IPS-NIHi7 (cell line): ENCODE data around the gene ABHD16A.

Source experiments
- DNase-seq: peaks from one replicate; pipeline ENCODE4 v3.0.0; 2012; ENCODE audit warnings: mixed read lengths; ENCODE audit errors: extremely low spot score

The ABHD16A gene

DNA sequence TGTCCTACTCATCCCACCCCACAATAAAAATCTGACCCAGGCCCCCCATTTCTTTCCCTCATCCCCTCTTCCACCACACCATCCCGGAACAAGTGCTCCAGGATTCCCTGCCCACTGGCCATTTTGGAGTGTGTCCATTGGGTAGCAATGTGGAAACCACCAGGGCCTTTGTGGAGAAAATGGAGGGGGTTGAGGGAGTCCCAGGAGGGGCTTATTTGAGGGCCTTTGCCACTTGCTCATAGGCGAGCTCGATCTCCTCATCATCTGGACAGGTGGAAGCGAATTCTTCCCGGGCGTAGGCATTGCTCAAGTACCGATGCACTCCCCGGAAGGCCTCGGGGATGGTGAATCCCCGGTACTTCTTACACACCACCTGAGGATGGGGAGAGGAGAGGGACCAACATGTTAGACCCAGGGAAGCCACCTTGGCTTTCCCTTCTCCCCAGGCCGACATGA, 27.5 kb upstream of the ABHD16A start:
- DNase-seq, result no peak

DNA sequence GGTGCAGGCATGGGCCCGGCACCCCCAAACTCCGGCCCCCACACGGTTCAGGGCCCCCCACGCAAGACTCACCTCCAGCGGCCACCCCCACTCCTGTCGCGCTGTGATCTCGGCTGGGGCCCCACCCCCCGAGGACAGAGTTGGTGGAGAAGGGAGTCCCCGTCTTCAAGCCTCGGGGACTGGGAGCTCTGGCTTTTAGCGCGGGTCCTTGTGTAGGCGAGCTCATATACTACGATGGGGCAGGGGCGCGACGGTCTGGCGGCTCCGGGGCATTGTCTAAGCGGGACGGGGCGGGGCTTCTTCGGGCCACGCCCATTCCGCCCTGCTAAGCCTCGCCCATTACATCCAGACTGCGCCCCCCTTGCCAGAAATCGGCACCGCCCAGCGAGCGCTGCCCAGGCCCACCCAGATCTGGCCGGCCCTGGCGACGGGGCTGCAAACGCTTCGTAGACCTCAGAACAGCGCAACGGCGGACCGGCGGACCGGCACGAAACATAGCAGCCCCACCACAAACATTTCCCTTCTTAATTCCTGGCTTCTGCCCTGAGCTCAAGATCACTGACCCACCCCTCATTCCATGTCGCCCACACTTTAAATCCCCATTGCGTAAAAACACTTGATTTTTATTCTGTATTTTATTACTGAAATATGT, 27.0 kb upstream of the ABHD16A start:
- DNase-seq, result peak; percentile 90

DNA sequence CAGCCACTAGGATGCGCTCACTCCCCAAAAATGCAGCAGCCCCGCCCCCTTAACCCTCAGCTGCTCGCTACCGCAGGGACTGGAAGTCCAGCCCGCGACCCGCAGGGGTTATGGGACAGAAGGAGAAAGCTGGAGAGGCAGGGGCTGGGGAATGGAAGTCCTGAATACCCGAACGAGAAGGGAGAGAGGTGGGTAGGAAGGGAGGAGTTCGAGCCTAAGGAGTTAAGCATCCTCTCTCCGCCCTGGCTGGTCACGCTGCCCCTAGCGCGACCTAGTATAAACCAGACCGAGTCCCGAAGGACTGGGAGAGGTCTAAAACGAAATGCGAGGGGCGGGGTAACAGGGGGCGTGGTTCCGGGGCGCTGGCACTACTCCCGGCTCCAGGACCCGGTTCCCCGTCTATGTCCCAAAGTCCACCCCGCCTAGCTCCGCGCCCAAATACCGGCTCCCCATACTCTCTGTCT, 26.4 kb upstream of the ABHD16A start:
- DNase-seq, result peak; percentile 87

DNA sequence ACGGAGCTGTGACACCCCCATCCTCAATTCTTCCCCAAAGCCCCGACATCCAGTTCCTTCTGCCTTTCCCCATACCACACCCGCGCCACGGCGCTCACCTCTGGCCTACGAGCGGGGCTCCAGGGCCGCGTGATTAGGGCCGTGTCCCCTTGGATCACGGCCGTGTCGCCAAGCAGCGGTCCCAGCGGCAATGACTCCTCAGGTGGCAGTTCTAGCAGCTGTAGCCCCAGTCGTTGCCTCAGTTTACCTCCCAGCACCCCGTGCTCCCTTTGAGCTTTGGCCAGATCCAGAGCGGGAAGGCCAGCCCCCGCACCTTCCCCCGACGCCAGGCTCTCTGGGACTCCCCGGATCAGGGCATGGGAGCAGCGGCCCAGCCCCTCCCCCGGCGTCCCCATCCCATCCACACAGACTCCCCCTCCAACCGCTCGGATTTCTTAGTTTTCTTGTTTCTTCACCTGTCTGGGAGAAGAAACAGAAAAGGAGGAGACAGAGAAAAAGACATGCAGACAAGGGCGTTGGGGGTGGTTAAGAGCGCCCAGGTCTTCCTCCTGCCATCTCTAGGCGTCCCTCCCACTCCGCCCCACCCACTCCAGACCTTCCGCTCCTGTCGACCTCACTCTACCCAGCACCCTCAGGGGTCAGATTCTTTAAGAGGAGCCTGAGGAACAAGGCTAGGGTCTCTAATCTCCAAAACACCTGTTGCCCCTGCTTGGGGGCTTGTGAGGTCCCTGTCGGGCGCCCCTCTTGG, 25.8 kb upstream of the ABHD16A start, which contains the start of gene DDAH2:
Gene DDAH2 (minus strand): TSS at position 533 of the 748 bp plus-strand sequence. CDS start 138 bp downstream, at position 395.
- DNase-seq, result no peak

DNA sequence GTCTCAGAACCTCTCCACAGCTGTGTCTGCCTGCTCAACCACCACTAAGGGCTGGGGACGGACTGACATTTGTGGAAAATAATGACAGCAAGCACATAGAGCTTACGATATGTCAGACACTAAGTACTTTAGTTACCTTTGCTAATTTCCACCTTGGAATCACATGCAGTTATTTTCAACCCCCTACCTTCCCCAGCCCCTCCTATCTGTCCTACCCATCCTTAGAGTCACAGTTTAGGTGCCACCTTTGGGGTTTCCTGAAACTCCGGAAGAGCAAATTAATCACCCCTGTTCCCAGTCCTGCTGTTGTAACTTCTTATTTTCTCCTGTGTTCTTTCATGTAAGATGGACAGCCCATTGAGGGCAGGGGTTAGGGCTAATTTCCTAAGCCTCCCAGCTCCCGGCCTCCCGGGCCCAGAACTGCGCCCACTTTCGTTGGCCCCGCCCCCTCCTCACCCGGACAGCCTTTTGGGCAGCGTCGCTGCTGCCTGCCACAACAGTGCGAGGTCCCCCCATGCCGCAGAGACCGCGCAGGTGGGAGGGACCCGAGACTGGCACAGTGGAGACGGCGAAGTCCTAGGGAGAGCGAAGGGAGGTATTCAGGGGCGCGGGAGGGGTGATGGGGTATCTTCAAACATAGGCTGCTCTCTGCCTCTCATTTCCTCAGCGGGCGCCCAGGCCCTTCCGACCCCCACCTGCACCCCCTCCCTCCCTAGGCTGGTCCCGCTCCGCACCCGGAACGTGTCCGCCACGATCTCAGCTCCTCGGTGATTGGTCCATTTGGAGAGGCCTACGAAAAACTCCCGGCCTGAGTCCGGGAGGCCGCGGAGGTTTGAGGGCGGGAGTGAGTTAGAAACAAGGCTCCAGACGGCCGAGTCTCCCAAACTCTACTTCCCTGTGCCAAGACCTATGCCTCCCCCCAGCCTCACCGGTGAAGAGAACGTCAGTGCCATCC, 24.9 kb upstream of the ABHD16A start:
- no peak for DNase-seq

DNA sequence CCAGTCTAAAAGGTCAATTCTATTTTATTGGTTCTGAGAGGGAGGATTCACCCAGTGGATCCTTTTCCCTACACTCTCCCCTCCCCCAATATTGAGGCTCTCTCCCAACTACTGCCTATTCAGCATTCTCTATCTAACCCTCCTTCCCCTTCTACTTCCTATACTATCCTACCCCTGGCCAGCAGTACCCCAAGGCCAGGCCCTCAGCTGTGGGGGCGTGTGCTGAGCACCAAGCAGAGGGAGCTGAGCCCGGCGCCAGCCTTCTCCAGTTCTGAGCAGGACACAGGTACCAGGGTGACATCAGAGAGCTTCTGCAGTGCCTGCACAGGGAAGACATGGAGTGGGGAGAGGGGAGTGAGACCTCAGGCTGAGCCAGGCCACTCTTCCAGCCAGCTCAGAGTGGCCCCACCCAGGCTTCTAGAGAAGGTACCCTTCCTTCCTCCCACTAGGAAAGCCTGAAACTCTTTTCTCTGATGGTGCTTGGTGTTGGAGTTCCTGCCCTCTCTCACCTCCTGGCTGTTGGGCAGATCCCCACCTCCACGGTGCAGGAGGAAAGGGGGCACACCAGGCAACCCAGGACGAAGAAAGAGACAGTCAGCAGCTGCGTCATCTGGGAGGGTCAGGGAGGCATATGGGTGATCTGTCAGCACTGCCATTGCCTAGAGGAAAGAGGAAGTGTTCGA, 24.1 kb upstream of the ABHD16A start:
- no peak for DNase-seq

DNA sequence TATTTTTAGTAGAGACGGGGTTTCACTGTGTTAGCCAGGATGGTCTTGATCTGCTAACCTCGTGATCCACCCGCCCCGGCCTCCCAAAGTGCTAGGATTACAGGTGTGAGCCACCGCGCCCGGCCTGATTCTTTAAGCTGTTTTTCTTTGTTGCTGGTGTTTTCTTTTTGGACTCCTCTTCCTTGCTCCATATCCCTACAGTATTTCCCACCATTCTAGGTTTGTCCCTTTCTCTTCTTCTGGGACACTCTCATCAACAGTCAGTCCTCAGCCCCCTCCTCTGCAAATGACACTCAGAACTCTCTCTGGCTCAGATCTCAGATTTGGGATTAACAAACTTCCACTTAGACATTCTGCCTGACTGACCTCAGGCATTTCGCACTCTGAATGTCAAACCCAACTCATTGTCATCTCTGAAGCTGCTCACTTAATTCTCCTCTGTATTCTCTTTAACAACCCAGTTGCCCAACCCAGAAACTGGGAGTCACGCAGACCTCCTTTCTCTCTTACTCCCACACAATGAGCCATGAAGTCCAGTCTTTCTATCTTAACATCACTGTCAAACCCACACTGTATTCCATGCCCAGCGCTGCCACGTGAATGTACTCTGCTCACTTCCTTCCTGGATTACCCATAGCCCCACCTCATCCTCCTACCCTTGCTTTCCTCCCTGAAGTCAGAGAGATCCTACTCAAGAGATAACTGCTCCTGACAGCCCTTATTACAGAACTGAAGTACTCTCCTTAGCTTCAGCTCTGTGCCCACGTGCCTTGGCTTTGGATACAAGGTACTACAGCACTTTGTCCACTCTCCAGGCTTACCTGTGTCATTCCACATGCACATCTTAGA, 22.6 kb upstream of the ABHD16A start:
- no peak for DNase-seq

DNA sequence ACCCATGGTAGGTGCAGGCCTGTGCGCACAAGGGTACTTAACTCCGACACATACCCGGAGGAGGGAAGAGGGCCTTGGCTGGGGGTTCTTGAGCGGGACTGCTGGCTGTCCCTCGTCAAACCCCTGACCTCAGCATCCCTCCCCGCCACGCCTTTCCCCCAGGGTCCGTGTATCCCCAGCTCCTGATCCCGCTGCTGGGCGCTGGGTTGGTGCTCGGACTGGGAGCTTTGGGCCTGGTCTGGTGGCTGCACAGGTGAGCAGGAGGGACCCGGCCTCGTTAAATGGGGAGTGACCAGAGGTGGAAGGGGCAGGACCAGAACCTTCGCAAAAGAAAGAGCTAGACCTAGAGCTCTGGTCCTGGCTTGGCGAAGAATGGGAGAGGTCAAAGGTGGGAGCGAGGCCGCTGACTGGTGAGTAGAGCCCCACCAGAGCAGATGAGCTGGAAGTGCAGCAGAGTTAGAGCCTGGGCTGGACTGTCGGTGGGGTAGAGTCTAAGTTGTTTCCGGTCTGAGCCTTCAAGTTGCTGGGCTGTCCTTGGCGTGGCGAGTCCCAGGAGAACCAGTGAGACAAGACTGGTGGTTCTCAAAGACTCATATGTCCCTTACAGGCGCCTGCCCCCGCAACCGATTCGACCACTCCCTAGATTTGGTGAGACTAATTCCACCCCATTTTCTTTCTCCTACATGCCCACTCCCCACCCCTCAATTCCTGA, 21.0 kb upstream of the ABHD16A start:
- no peak for DNase-seq

DNA sequence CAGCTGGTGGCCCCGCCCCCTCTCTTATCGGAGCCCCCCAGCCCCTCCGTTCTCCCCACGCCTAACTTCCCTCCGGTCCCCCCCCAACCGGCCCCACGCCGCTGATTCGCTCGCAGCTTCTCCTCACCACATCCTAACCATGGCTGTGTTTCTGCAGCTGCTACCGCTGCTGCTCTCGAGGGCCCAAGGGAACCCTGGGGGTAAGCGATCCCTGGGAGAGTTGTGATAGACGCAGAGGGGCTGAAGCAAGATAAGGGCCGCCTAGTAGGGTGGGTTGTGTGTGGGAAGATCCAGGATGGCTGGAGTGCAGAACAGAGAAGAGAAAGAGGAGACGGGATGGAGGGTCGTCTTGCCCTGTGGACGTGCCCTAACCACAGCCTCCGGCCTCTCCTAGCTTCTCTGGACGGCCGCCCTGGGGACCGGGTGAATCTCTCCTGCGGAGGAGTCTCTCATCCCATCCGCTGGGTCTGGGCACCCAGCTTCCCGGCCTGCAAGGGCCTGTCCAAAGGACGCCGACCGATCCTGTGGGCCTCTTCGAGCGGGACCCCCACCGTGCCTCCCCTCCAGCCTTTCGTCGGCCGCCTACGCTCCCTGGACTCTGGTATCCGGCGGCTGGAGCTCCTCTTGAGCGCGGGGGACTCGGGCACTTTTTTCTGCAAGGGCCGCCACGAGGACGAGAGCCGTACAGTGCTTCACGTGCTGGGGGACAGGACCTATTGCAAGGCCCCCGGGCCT, 20.3 kb upstream of the ABHD16A start, which contains the start of gene MPIG6B:
Gene MPIG6B (plus strand): TSS at position 129 of the 735 bp plus-strand sequence. CDS start 11 bp downstream, at position 140.
- no peak for DNase-seq

DNA sequence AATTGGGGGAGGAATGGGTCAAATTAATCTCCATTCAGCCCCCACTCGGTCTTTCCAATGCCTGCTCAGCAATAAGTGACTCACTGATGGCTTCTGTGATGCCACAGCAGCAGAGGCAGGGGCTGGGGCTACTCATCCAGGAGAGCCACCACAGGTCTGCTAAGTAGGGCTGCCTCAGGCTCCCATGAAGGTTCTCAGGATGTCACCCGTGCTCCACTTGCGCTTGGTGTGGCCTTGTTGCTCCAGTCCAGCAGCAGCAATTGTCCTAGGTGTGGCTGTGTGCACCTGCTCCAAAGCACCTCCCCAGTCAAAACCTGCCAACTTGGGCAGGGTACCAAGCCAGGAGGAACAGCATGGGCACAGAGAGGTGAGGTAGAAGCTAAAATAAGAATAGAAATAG, 19.0 kb upstream of the ABHD16A start:
- DNase-seq, result no peak

DNA sequence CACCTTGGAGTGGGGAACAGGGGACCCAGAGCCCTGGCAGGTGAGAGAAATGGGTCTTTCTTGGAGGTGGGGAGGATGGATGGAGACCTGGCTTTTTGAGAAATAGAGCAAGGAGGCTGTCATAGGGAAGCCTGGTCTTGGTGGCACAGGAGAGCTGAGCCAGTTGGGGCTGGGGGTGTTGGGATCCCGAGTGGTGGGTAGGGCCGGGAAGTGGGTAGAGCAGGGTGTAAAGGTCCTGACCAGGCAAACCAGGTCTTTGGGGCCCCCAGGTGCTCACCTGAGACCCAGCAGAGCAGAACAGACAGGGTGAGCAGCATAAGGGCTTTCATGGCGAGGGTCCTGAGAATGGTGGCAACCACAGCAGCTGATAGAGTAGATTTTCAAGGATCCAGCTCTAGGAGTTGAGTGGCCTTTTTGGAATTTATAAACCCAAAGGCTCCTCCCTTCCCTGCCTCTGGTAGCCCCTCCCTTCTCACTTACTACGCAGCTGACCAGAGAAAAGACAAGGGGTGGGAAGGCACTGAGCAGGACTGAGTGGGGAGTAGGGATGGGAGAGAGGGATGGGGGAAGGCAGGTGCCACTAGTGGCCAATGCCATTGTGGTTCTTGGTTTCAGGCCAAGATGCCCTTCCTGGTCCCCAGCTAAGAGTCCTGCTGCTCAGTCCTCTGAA, 18.4 kb upstream of the ABHD16A start, which contains the start of gene LY6G6C:
Gene LY6G6C (minus strand): TSS at position 396 of the 670 bp plus-strand sequence. CDS start 67 bp downstream, at position 329.
- DNase-seq, result no peak

DNA sequence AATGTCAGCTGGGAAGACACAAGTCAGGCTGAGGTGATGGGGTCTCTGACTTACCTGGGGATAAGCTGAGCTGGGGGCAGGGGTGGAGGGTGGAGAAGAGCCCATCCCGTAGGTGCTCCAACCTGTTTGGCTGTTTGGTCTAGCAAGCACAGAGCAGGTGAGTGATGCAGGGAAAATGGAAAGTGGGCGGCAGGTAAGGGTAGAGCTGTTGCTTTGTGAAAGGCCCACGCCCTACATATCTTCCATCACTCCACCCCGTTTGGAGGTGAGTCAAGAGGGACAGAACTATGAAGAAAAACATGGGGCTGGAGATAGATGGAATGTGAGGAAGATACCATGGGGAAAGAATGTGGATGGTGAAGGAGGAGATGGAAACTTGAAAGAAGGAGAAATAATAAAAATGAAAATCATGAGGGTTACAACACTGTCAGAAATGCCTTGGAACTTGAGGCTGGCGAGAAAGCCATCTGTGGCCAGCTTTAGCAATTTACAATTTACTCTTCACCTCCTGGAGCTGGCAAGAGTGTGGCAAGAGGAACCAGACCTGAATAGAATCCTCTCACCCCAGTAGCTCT, 17.2 kb upstream of the ABHD16A start:
- DNase-seq, result no peak

DNA sequence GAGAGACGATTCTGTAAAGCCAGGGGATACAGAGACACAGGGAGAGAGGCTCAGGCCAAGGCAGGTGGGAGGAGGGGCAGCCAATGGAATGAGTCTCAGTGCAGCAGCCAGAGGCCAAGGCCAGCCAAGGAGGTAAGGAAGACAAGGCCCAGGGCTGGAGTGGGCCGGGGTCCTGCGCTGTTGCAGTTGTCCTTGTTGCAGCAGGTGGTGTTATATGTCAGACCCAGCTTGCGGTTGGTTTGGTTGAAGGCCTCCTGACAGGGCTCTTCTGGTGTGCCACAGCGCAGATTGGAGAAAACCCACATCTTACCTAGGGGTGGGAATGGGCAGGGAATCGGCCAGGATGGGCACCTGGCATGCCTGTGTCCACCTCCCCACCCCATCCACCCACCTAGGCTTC, 15.9 kb upstream of the ABHD16A start:
- DNase-seq, result no peak

DNA sequence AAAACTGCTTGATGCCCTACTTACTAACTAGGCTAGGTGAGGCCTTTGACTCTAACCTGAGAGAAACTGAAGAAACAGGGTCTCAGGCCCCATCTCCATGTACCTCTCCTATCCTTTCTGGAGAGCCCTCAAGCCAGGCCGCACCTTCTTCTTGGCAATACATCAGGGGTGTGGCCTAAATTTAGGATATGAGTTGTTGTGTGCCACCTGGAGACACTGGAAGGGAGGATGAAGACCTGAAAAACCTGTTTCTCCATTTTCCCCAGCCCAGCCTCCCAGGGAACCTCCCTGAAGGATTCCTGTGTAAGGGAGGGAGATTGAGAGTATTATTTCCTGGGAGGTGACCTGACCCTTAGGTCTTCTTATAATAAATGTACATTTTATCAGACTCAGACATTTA, 15.1 kb upstream of the ABHD16A start:
- peak; percentile 46 for DNase-seq

DNA sequence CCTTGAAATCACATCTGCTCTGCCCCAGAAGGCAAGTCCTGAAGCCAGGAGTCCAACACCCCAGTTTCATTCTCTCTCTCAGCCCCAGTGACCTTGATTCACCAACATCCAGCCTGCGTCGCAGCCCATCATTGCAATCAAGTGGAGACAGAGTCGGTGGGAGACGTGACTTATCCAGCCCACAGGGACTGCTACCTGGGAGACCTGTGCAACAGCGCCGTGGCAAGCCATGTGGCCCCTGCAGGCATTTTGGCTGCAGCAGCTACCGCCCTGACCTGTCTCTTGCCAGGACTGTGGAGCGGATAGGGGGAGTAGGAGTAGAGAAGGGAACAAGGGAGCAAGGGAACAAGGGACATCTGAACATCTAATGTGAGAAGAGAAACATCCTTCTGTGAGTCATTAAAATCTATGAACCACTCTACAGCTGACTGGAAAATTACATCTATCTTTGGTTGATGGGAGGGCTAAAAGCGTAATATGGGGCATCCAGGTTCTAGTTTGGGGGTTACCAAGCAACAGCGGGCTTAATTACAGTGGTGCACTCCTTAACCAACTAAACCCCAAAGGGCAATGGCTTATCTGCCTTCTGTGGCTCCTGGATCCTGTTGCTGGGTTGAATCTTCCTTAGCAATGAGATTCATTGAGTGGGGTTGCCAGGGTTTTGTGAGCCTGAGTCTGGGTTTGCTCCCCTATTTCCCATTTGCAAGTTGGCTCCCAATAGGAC, 14.5 kb upstream of the ABHD16A start:
- peak; percentile 71 for DNase-seq

DNA sequence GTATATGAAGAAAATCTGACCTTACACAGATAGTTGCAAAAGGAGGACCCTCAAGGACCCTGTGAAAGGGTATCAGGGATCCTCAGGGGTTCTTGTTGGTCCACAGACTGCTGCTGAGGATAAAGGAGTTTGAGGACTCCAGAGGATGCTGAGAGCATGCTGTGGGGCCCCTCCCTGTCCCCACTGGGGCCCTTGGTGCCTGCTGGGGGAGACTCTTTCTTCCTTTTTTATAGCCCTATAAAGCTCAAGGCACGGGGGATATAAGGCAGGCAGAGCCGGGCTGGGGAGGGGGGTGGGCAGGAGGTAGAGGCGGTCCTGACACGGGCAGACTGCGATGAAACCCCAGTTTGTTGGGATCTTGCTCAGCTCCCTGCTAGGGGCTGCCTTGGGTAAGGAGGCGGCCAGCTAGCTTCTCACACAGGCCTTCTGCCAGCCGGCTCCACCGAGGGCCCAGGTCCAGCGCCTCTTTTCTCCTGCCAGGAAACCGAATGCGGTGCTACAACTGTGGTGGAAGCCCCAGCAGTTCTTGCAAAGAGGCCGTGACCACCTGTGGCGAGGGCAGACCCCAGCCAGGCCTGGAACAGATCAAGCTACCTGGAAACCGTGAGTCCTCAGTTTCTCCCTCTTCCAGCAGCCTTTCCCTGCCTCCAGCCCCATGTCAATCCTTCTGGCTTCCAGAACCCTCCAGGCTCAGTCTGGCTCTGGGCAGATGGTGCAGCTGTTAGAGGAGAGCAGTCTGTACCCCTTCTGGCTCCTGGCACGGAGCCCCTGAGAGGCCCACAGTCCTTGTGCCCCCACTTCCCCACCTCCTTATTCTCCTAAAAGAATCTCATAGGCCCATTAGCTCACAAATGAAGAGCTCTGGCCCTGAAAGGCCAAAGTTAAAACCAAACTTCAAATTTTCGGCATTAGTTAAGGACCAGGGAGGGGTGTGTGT, 12.2 kb upstream of the ABHD16A start, which contains the start of gene LY6G6D:
Gene LY6G6D (plus strand): TSS at position 327 of the 937 bp plus-strand sequence. CDS start 8 bp downstream, at position 335.
- no peak for DNase-seq
